ENCODE data around the gene CAMTA1.

CAMTA1 gene

DNA sequence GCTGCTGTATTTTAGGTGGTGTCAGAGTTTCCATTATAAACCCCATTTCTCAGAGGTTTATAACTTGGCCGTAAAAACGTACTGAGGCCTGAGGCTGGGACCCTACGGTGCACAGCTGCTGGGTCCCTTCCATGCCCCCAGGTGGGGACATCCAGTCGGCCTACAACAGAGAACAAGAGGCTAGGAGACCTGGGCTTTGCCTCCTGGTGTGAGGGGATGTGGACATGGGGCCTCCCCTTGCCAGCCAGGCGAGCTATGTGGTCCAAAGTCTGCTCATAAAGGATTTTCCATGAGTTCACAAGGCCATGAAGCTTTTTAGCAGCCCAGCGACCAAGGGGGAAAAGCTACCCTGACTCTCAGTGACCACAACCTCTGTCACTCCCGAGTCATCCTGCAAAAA is 724.3 kb downstream of the CAMTA1 start:
- Histone ChIP-seq H3K4me1 (ENCODE audit: low read length) (no peaks in the 10 kb centered on the region), H3K27ac (ENCODE audit: low read length) (no peak overlapping the region), H3F3A (ENCODE audit: insufficient read depth, low read length) (no peaks in the 10 kb centered on the region), H3K9me3 (replicated peaks; ENCODE audit: insufficient read depth, low read length) (no peaks in the 10 kb centered on the region), H3K4me2 (ENCODE audit: low read depth, low read length) (no peak overlapping the region), H3K79me2 (ENCODE audit: low read length) (no peaks in the 10 kb centered on the region), H3K9me2 (replicated peaks; ENCODE audit: insufficient read depth, low read length) (no peaks in the 10 kb centered on the region), H3K4me3 (ENCODE audit: low read length) (no peak overlapping the region), H2AFZ (ENCODE audit: low read length) (no peak overlapping the region), H3K27me3 (replicated peaks; ENCODE audit: insufficient read depth, low read length) (peaks cover 87% of the 10 kb centered on the region), H3K36me3 (replicated peaks; ENCODE audit: insufficient read depth, low read length) (no peaks in the 10 kb centered on the region), H3K9ac (ENCODE audit: low read length) (no peak overlapping the region), H4K20me1 (ENCODE audit: insufficient read depth, low read length) (no peaks in the 10 kb centered on the region)
- DNase-seq: no peak
- TF ChIP-seq EZH2 (optimal IDR thresholded peaks at IDR 0.05; ENCODE audit: low read depth, low read length) (no peak), EZH2phosphoT487 (IDR thresholded peaks at IDR 0.05; ENCODE audit: low read length) (no peak)
- TF ChIP-seq, protein P1, sequence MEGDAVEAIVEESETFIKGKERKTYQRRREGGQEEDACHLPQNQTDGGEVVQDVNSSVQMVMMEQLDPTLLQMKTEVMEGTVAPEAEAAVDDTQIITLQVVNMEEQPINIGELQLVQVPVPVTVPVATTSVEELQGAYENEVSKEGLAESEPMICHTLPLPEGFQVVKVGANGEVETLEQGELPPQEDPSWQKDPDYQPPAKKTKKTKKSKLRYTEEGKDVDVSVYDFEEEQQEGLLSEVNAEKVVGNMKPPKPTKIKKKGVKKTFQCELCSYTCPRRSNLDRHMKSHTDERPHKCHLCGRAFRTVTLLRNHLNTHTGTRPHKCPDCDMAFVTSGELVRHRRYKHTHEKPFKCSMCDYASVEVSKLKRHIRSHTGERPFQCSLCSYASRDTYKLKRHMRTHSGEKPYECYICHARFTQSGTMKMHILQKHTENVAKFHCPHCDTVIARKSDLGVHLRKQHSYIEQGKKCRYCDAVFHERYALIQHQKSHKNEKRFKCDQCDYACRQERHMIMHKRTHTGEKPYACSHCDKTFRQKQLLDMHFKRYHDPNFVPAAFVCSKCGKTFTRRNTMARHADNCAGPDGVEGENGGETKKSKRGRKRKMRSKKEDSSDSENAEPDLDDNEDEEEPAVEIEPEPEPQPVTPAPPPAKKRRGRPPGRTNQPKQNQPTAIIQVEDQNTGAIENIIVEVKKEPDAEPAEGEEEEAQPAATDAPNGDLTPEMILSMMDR (IDR thresholded peaks at IDR 0.05; ENCODE audit: low read length): no peak

DNA sequence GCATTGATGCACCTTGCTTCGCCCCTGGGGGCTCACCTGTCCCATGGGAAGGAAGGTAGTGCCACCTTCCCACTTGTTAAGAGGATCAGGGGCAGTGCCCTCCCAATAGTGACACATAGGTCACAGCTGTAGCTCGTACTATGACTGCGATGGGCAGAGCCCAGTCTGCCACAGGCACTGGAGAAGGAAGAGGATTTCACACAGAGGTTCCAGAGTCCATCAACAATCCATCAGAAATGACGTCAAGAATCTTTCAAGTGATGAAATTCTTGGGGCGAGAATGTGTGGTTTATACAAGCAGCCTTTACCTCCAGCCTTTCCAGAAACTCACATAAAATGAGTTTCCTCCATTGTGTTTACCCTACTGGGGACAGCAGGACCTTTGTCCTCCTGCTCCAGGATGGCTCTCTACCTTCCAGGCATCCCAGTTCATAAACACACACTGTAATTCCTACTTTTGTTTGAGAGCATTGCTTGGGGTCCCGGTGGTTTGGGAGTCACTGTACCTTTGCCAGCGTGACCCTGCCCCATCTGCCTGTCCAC is 725.2 kb downstream of the CAMTA1 start:
- Histone ChIP-seq H3K4me3 (ENCODE audit: low read length) (no peak overlapping the region), H2AFZ (ENCODE audit: low read length) (no peak overlapping the region), H4K20me1 (ENCODE audit: insufficient read depth, low read length) (no peaks in the 10 kb centered on the region), H3K9me2 (replicated peaks; ENCODE audit: insufficient read depth, low read length) (no peaks in the 10 kb centered on the region), H3K9ac (ENCODE audit: low read length) (no peak overlapping the region), H3F3A (ENCODE audit: insufficient read depth, low read length) (no peaks in the 10 kb centered on the region), H3K27me3 (replicated peaks; ENCODE audit: insufficient read depth, low read length) (peaks cover 90% of the 10 kb centered on the region), H3K27ac (ENCODE audit: low read length) (no peak overlapping the region), H3K4me2 (ENCODE audit: low read depth, low read length) (no peak overlapping the region), H3K79me2 (ENCODE audit: low read length) (no peaks in the 10 kb centered on the region), H3K4me1 (ENCODE audit: low read length) (no peaks in the 10 kb centered on the region), H3K9me3 (replicated peaks; ENCODE audit: insufficient read depth, low read length) (no peaks in the 10 kb centered on the region), H3K36me3 (replicated peaks; ENCODE audit: insufficient read depth, low read length) (no peaks in the 10 kb centered on the region)
- no peak for DNase-seq
- no peak for TF ChIP-seq EZH2phosphoT487 (IDR thresholded peaks at IDR 0.05; ENCODE audit: low read length)
- no peak for TF ChIP-seq EZH2 (optimal IDR thresholded peaks at IDR 0.05; ENCODE audit: low read depth, low read length)
- TF ChIP-seq, protein P1 (IDR thresholded peaks at IDR 0.05; ENCODE audit: low read length): no peak

DNA sequence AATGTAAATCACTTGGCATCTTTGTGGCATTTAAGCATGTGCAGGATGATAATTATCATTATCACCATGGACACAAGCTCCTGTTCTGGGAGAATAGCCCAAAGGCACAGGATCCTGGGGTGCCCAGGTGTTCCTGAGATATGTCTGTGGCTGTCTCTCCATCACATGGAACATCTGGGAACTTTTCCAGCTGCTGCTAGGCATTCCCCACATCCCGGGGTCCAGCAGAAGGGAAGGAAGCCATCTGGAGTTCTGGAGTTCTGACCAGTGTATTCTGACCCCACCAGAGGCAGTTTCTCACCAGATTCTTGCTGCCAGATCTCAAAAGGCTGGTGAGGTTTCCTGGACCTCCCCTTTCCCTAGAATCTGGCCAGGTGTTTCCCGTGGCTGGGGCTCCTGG is 726.1 kb downstream of the CAMTA1 start:
- H3F3A ChIP-seq (ENCODE audit: insufficient read depth, low read length): no peaks in the 10 kb centered on the region
- no peak overlapping the region for H3K9ac ChIP-seq (ENCODE audit: low read length)
- H3K9me3 ChIP-seq (replicated peaks; ENCODE audit: insufficient read depth, low read length): no peaks in the 10 kb centered on the region
- H3K27ac ChIP-seq (ENCODE audit: low read length): no peak overlapping the region
- H3K79me2 ChIP-seq (ENCODE audit: low read length): no peaks in the 10 kb centered on the region
- no peak overlapping the region for H3K4me3 ChIP-seq (ENCODE audit: low read length)
- H2AFZ ChIP-seq (ENCODE audit: low read length): no peak overlapping the region
- H3K36me3 ChIP-seq (replicated peaks; ENCODE audit: insufficient read depth, low read length): no peaks in the 10 kb centered on the region
- no peak overlapping the region for H3K4me2 ChIP-seq (ENCODE audit: low read depth, low read length)
- TF ChIP-seq, protein P1 (IDR thresholded peaks at IDR 0.05; ENCODE audit: low read length): no peak
- TF ChIP-seq EZH2phosphoT487 (IDR thresholded peaks at IDR 0.05; ENCODE audit: low read length) (no peak), EZH2 (optimal IDR thresholded peaks at IDR 0.05; ENCODE audit: low read depth, low read length) (no peak)
- DNase-seq: no peak
- H3K27me3 ChIP-seq (replicated peaks; ENCODE audit: insufficient read depth, low read length): peaks cover 98% of the 10 kb centered on the region
- no peaks in the 10 kb centered on the region for H4K20me1 ChIP-seq (ENCODE audit: insufficient read depth, low read length)
- H3K4me1 ChIP-seq (ENCODE audit: low read length): no peaks in the 10 kb centered on the region
- H3K9me2 ChIP-seq (replicated peaks; ENCODE audit: insufficient read depth, low read length): no peaks in the 10 kb centered on the region
